ENCODE measurements around the gene TSPAN1. TPM values are rescaled to one million over a fixed set of nuclear protein-coding genes. Genes with fewer than 3 reads are reported as not detected.

TSPAN1 gene
- total and polyA plus RNA-seq, 10 of the 15 experiments (the other 5 are each of a cell fraction or from before 2014, with no cell fraction given): 0.08 to 0.29 (median 0.23) TPM; not detected in 5

GRCh38 chr1:46183926-46184557, 9.2 kb downstream of the TSPAN1 start:
- ChIA-PET POLR2A (interaction anchor here (0.8 to 1.4 kb wide), 3 partner anchors 11 to 49 kb away, joined by 3 to 5 read pairs (median 3); no protein-coding TSS in a partner anchor), SMC1A (ENCODE audit: uncharacterized antibody, unreplicated experiment) (interaction anchor here (0.7 to 6.1 kb wide), 14 partner anchors 12 to 585 kb away, joined by 3 to 52 read pairs (median 3); partner anchors contain the start of gene POMGNT1), RAD21 (ENCODE audit: unreplicated experiment) (interaction anchor here (0.6 to 4.8 kb wide), 13 partner anchors 9 to 164 kb away, joined by 3 to 63 read pairs (median 4); partner anchors contain the start of genes LURAP1, POMGNT1 and TSPAN1), CTCF (interaction anchor here (0.7 to 17.5 kb wide), 11 partner anchors 9 to 539 kb away, joined by 3 to 293 read pairs (median 6); partner anchors contain the start of genes POMGNT1 and TSPAN1)
- Histone ChIP-seq H3K4me3 (no peak overlapping the region), H4K20me1 (ENCODE audit: control insufficient read depth, insufficient read depth) (no peaks in the 10 kb centered on the region), H3K9ac (ENCODE audit: control insufficient read depth, insufficient read depth, low read length) (no peak overlapping the region), H3K27me3 (replicated peaks in 1 of 2; ENCODE audit: control insufficient read depth in 2 of 2, insufficient read depth in 2 of 2, low read length in 1 of 2) (no peaks in the 10 kb centered on the region), H3K27ac (ENCODE audit: control insufficient read depth, insufficient read depth) (peak overlapping the region; percentile 24; the same call in 1 of the 2 replicates), H3K4me1 (ENCODE audit: control insufficient read depth, insufficient read depth, low read length) (peaks cover 27% of the 10 kb centered on the region), H3K79me2 (ENCODE audit: control insufficient read depth, insufficient read depth, low read length) (no peaks in the 10 kb centered on the region), H3K9me3 (replicated peaks; ENCODE audit: control insufficient read depth, insufficient read depth, low read length) (no peaks in the 10 kb centered on the region), H2AFZ (ENCODE audit: control insufficient read depth, low read depth, low read length) (peak overlapping the region; percentile 50), H3K36me3 (ENCODE audit: control insufficient read depth in 2 of 2, insufficient read depth in 2 of 2, low read length in 1 of 2) (no peaks in the 10 kb centered on the region), H3K4me2 (ENCODE audit: control insufficient read depth, insufficient read depth) (peak overlapping the region; percentile 27; the same call in 1 of the 2 replicates)
- WGBS (ENCODE audit: insufficient coverage, insufficient replicate concordance, low lambda C conversion rate, missing lambda C conversion rate): 1% methylated on average over 12 of the region's 12 CpGs
- intact Hi-C loops (cut with micrococcal nuclease; ENCODE audit: unreplicated experiment): loop anchor here (10.0 kb wide), 1 partner anchor 499 kb away; the partner anchor contains the start of genes GPBP1L1 and TMEM69
- FAIRE-seq (no peak), DNase-seq (ENCODE audit: low read depth, low spot score) (no peak), ATAC-seq (peak; percentile 71)
- BruUV-seq (replicated peaks): no TSS peak
- in situ Hi-C loops (cut with MboI): no loop called here
- TF ChIP-seq RELB (IDR thresholded peaks at IDR 0.05; ENCODE audit: low read depth) (0 out of 2 replicates have a peak, but pooled peaks have one; percentile 46), NKRF (conservative IDR thresholded peaks at IDR 0.05) (no peak), RCOR1 (conservative IDR thresholded peaks at IDR 0.05; ENCODE audit: low read depth, low read length) (no peak), HDGF (IDR thresholded peaks at IDR 0.05) (no peak), ZNF207 (IDR thresholded peaks at IDR 0.05; ENCODE audit: borderline replicate concordance) (no peak), RB1 (IDR thresholded peaks at IDR 0.05; ENCODE audit: borderline replicate concordance) (no peak), ATF3 (IDR thresholded peaks at IDR 0.05; ENCODE audit: borderline replicate concordance, extremely low read depth, low read depth, low read length) (no peak), GATAD2B (conservative IDR thresholded peaks at IDR 0.05; ENCODE audit: low read depth) (peak; percentile 30; the same call in 1 of the 2 replicates), STAT1 (conservative IDR thresholded peaks at IDR 0.05) (no peak), MTA2 (IDR thresholded peaks at IDR 0.05; ENCODE audit: low read depth) (peak; percentile 35; the same call in 1 of the 2 replicates), KDM1A (IDR thresholded peaks at IDR 0.05; ENCODE audit: borderline replicate concordance) (no peak), SREBF2 (IDR thresholded peaks at IDR 0.05; ENCODE audit: low read length) (no peak), PBX3 (IDR thresholded peaks at IDR 0.05; ENCODE audit: insufficient replicate concordance, low read depth, low read length) (no peak), SUZ12 (IDR thresholded peaks at IDR 0.05; ENCODE audit: unreplicated experiment) (no peak), PAX5 (IDR thresholded peaks at IDR 0.05; ENCODE audit: borderline replicate concordance, low read depth, low read length) (peak; percentile 5; the same call in 1 of the 2 replicates)
